Measurements from ENCODE around the gene MACF1. TPM values are rescaled to one million over a fixed set of nuclear protein-coding genes. Genes with fewer than 3 reads are reported as not detected.

Gene MACF1
- total RNA-seq, 2 donors from 2014 or later: 154 to 355 TPM

GRCh38 chr1:39282537-39283216 is 78.2 kb downstream of the MACF1 start:
- WGBS: 74% methylated on average over 8 of the region's 8 CpGs
- H3K27ac ChIP-seq: no peak overlapping the region
- no peaks in the 10 kb centered on the region for H3K4me1 ChIP-seq (replicated peaks)
- intact Hi-C loops (cut with DNase I): no loop called here
- no peaks in the 10 kb centered on the region for H3K27me3 ChIP-seq (replicated peaks; ENCODE audit: insufficient read depth)
- no peak overlapping the region for H3K4me3 ChIP-seq
- H3K36me3 ChIP-seq: peaks cover 0 to 7% of the 10 kb centered on the region in 2 donors
- DNase-seq (ENCODE audit: low spot score): no peak
- TF ChIP-seq POLR2A (IDR thresholded peaks at IDR 0.05): no peak
- TF ChIP-seq CTCF (IDR thresholded peaks at IDR 0.05): no peak
- TF ChIP-seq POLR2AphosphoS5 (IDR thresholded peaks at IDR 0.05): no peak
- H3K9me3 ChIP-seq: no peaks in the 10 kb centered on the region

DNA sequence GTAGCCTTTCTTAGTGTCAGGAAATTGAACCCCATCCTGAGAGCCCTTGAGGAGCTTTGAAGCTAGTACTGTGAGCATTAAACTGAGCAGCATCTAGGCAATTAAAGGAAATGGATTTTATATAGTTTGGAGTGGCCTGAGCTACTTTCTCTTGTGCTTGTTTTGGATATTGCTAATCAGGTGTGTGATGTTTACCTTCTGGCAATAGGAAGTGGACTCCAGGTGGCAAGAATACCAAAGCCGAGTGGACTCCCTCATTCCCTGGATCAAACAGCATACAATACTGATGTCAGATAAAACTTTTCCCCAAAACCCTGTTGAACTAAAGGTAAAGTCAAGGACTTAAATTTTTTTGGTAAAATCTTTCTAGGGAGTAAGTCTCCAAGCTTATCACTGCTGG is 79.4 kb downstream of the MACF1 start:
- no peaks in the 10 kb centered on the region for H3K4me1 ChIP-seq (replicated peaks)

DNA sequence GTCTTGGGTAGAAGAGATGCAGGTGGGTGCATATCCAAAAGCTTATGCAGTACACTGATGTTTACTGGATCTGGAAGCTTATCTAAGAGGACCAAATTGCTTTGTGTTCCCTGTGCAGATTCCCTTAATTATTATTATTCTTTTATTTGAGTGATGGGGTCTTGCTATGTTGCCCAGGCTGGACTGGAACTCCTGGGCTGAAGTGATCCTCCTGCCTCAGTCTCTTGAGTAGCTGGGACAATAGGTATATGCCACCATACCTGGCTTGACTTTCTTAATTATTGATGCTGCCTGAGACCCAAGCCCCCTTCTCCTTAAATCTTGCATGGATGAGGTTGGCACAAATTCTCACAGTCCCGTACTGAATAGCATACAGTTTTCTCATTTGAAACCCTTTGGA is 83.0 kb downstream of the MACF1 start:
- Histone ChIP-seq H3K9me3 (no peaks in the 10 kb centered on the region), H3K36me3 (peaks cover 0 to 7% of the 10 kb centered on the region in 2 donors), H3K4me3 (no peak overlapping the region), H3K4me1 (replicated peaks) (no peaks in the 10 kb centered on the region), H3K27me3 (replicated peaks; ENCODE audit: insufficient read depth) (no peaks in the 10 kb centered on the region), H3K27ac (no peak overlapping the region)
- intact Hi-C loops (cut with DNase I): no loop called here
- DNase-seq (ENCODE audit: low spot score): no peak
- 100% methylated on average over 1 of the region's 1 CpG for WGBS
- TF ChIP-seq CTCF (IDR thresholded peaks at IDR 0.05) (no peak), POLR2A (IDR thresholded peaks at IDR 0.05) (no peak), POLR2AphosphoS5 (IDR thresholded peaks at IDR 0.05) (no peak)

More for the DNA sequence above, 79.4 kb downstream of the MACF1 start:
- Histone ChIP-seq H3K4me3 (no peak overlapping the region), H3K9me3 (no peaks in the 10 kb centered on the region), H3K27ac (no peak overlapping the region), H3K36me3 (peaks cover 0 to 7% of the 10 kb centered on the region in 2 donors), H3K27me3 (replicated peaks; ENCODE audit: insufficient read depth) (no peaks in the 10 kb centered on the region)
- DNase-seq (ENCODE audit: low spot score): no peak
- no peak for TF ChIP-seq POLR2A (IDR thresholded peaks at IDR 0.05)
- TF ChIP-seq POLR2AphosphoS5 (IDR thresholded peaks at IDR 0.05): no peak
- no peak for TF ChIP-seq CTCF (IDR thresholded peaks at IDR 0.05)
- intact Hi-C loops (cut with DNase I): no loop called here
- 38% methylated on average over 1 of the region's 1 CpG for WGBS

DNA sequence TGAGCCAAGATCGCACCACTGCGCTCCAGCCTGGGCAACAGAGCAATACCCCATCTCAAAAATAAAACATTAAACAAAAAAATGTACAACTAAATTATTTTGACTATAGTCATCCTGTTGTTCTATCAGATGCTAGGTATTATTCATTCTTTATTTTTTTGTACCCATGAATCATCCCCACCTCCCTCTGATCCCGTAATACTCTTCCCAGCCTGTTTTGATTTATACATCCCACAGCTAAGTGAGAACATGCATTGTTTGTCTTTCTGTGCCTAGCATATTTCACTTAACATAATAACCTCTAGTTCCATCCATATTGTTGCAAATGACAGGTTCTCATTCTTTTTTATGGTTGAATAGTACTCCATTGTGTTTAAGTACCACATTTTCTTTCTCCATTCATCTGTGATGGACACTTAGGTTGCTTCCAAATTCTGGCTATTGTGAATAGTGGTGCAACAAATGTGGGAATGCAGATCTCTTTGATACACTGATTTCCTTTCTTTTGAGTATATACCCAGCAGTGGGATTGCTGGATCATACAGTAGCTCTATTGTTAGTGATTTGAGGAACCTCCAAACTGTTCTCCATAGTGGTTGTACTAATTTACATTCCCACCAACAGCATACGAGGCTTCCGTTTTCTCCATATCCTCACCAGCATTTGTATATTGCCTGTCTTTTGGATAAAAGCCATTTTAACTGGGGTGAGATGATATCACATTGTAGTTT is 84.4 kb downstream of the MACF1 start:
- H3K27me3 ChIP-seq (replicated peaks; ENCODE audit: insufficient read depth): no peaks in the 10 kb centered on the region
- intact Hi-C loops (cut with DNase I): no loop called here
- no peaks in the 10 kb centered on the region for H3K4me1 ChIP-seq (replicated peaks)
- H3K27ac ChIP-seq: no peak overlapping the region
- TF ChIP-seq CTCF (IDR thresholded peaks at IDR 0.05): no peak
- no peak for TF ChIP-seq POLR2A (IDR thresholded peaks at IDR 0.05)
- no peak for TF ChIP-seq POLR2AphosphoS5 (IDR thresholded peaks at IDR 0.05)
- H3K36me3 ChIP-seq: peaks cover 0 to 7% of the 10 kb centered on the region in 2 donors
- H3K4me3 ChIP-seq: no peak overlapping the region
- 95% methylated on average over 5 of the region's 5 CpGs for WGBS
- no peak for DNase-seq (ENCODE audit: low spot score)
- no peaks in the 10 kb centered on the region for H3K9me3 ChIP-seq

All from prostate gland (tissue), 2 donors.